Mesenchymal stem cell (in vitro differentiated cells and primary cell): ENCODE results near the gene ARHGAP24.

Source experiments
- DNase-seq: peaks from one replicate; pipeline ENCODE4 v3.0.0-alpha.2; 2013
- H2AFZ ChIP-seq: one replicate; pipeline ENCODE4 v1.6.1; 2013; ENCODE audit warnings: low read depth, mild to moderate bottlenecking, control low read depth, inconsistent platforms, low read length, moderate library complexity
- H2AK5ac ChIP-seq: 2 replicates; pipeline ENCODE4 v1.6.1; 2013; ENCODE audit warnings: low read length, moderate library complexity, mild to moderate bottlenecking, inconsistent platforms; ENCODE audit not compliant: severe bottlenecking
- H2BK120ac ChIP-seq: one replicate; pipeline ENCODE4 v1.6.1; 2013; ENCODE audit warnings: low read depth, mild to moderate bottlenecking, inconsistent platforms, low read length, moderate library complexity
- H2BK12ac ChIP-seq, 2 experiments: one replicate each; pipeline ENCODE4 v1.6.1; 2013; ENCODE audit warnings: inconsistent platforms in 2 of 2, low read length in 2 of 2, mild to moderate bottlenecking in 2 of 2, moderate library complexity in 2 of 2, control low read depth in 1 of 2
- H2BK15ac ChIP-seq: one replicate; pipeline ENCODE4 v1.6.1; 2013; ENCODE audit warnings: mild to moderate bottlenecking, low read depth, inconsistent platforms; ENCODE audit not compliant: poor library complexity, severe bottlenecking
- H2BK5ac ChIP-seq: 2 replicates; pipeline ENCODE4 v1.6.1; 2013; ENCODE audit warnings: low read depth, mild to moderate bottlenecking, low read length, control low read depth, inconsistent platforms; ENCODE audit not compliant: poor library complexity, severe bottlenecking
- H3K14ac ChIP-seq, 2 experiments: one replicate each; pipeline ENCODE4 v1.6.1; 2013; ENCODE audit warnings: inconsistent platforms in 2 of 2, low read length in 2 of 2, control low read depth in 1 of 2, mild to moderate bottlenecking in 1 of 2, moderate library complexity in 1 of 2
- H3K18ac ChIP-seq, 2 experiments: one replicate each; pipeline ENCODE4 v1.6.1; 2013; ENCODE audit warnings: inconsistent platforms in 2 of 2, low read length in 2 of 2, control low read depth in 1 of 2, low read depth in 1 of 2, mild to moderate bottlenecking in 1 of 2
- H3K23ac ChIP-seq, 2 experiments: one replicate each; pipeline ENCODE4 v1.6.1; 2013; ENCODE audit warnings: inconsistent platforms in 2 of 2, low read length in 2 of 2, mild to moderate bottlenecking in 2 of 2, moderate library complexity in 2 of 2, control low read depth in 1 of 2
- H3K27ac ChIP-seq: 2 replicates; pipeline ENCODE4 v1.5.1; 2013; ENCODE audit warnings: mild to moderate bottlenecking, moderate library complexity, low read length, control low read depth, inconsistent platforms; ENCODE audit not compliant: poor library complexity, severe bottlenecking
- H3K27me3 ChIP-seq, 2 experiments: 2 replicates each; pipeline versions ENCODE4 v1.6.1 to v1.7.0; 2013; ENCODE audit warnings: low read length in 2 of 2, mild to moderate bottlenecking in 2 of 2, moderate library complexity in 2 of 2, control low read depth in 1 of 2, inconsistent platforms in 1 of 2; ENCODE audit not compliant: control insufficient read depth in 1 of 2, insufficient read depth in 1 of 2
- H3K36me3 ChIP-seq, 2 experiments: 2 replicates each; pipeline versions ENCODE4 v1.6.1 to v1.7.0; 2013; ENCODE audit warnings: low read length in 2 of 2, control low read depth in 1 of 2, inconsistent platforms in 1 of 2, low read depth in 1 of 2, mild to moderate bottlenecking in 1 of 2; ENCODE audit not compliant: insufficient read depth in 2 of 2, control insufficient read depth in 1 of 2
- H3K4ac ChIP-seq, 2 experiments: one replicate each; pipeline ENCODE4 v1.6.1; 2013; ENCODE audit warnings: inconsistent platforms in 2 of 2, low read length in 2 of 2, mild to moderate bottlenecking in 2 of 2, moderate library complexity in 2 of 2, control low read depth in 1 of 2, low read depth in 1 of 2
- H3K4me1 ChIP-seq: 2 replicates; pipeline ENCODE4 v1.6.1; 2013; ENCODE audit warnings: low read depth, low read length, control low read depth; ENCODE audit not compliant: control insufficient read depth, insufficient read depth
- H3K4me2 ChIP-seq: 2 replicates; pipeline ENCODE4 v1.6.1; 2013; ENCODE audit warnings: low read length, mild to moderate bottlenecking, inconsistent platforms; ENCODE audit not compliant: poor library complexity, severe bottlenecking
- H3K4me3 ChIP-seq, 2 experiments: 2 replicates each; pipeline versions ENCODE4 v1.5.1 to v1.7.0; 2013; ENCODE audit warnings: low read length in 2 of 2, mild to moderate bottlenecking in 2 of 2, control low read depth in 1 of 2, low read depth in 1 of 2; ENCODE audit not compliant: insufficient read depth in 1 of 2
- H3K79me1 ChIP-seq: replicated peaks from 2 replicates; pipeline ENCODE4 v1.6.1; 2013; ENCODE audit warnings: mild to moderate bottlenecking, control low read depth, low read length, inconsistent platforms; ENCODE audit not compliant: poor library complexity, severe bottlenecking
- H3K9ac ChIP-seq: 2 replicates; pipeline ENCODE4 v1.7.0; 2013; ENCODE audit warnings: mild to moderate bottlenecking, low read length, moderate library complexity
- H3K9me3 ChIP-seq: 2 replicates; pipeline ENCODE4 v1.7.0; 2013; ENCODE audit warnings: mild to moderate bottlenecking, low read length; ENCODE audit not compliant: control insufficient read depth
- H4K8ac ChIP-seq: one replicate; pipeline ENCODE4 v1.6.1; 2013; ENCODE audit warnings: inconsistent platforms, mild to moderate bottlenecking, low read length, moderate library complexity
- H4K91ac ChIP-seq: one replicate; pipeline ENCODE4 v1.6.1; 2013; ENCODE audit warnings: mild to moderate bottlenecking, low read length, inconsistent platforms
- WGBS: methylation state at CpG from one replicate; pipeline ENCODE4 v1.1.7; 2013; ENCODE audit warnings: mixed read lengths; 5-methylcytosine and 5-hydroxymethylcytosine counted together

Gene ARHGAP24

GRCh38 chr4:85769009-85769408 lies 294.1 kb downstream of the ARHGAP24 start:
- H3K27ac ChIP-seq = no peak overlapping the region
- no peaks in the 10 kb centered on the region for H3K36me3 ChIP-seq
- no peak overlapping the region for H2AK5ac ChIP-seq
- no peak overlapping the region for H2BK120ac ChIP-seq
- no peaks in the 10 kb centered on the region for H3K9me3 ChIP-seq
- H3K4me3 ChIP-seq = no peak overlapping the region
- no peak overlapping the region for H2BK15ac ChIP-seq
- no peak overlapping the region for H2BK12ac ChIP-seq
- WGBS = 90% methylated on average over 2 of the region's 2 CpGs
- H3K4me1 ChIP-seq = no peaks in the 10 kb centered on the region
- no peak for DNase-seq
- no peak overlapping the region for H3K14ac ChIP-seq
- no peaks in the 10 kb centered on the region for H3K79me1 ChIP-seq
- H3K4ac ChIP-seq = no peak overlapping the region
- no peak overlapping the region for H3K23ac ChIP-seq
- H3K18ac ChIP-seq = no peak overlapping the region
- H2BK5ac ChIP-seq = no peak overlapping the region
- H3K4me2 ChIP-seq = no peak overlapping the region
- no peak overlapping the region for H4K91ac ChIP-seq
- no peak overlapping the region for H2AFZ ChIP-seq
- H3K27me3 ChIP-seq = no peaks in the 10 kb centered on the region
- H3K9ac ChIP-seq = no peak overlapping the region
- no peak overlapping the region for H4K8ac ChIP-seq

GRCh38 chr4:85772470-85772869 lies 297.5 kb downstream of the ARHGAP24 start:
- H2BK12ac ChIP-seq = no peak overlapping the region
- H2BK15ac ChIP-seq = no peak overlapping the region
- H3K9ac ChIP-seq = no peak overlapping the region
- 100% methylated on average over 1 of the region's 1 CpG for WGBS
- no peak overlapping the region for H3K4me2 ChIP-seq
- H2BK5ac ChIP-seq = no peak overlapping the region
- DNase-seq = no peak
- no peak overlapping the region for H3K14ac ChIP-seq
- H3K4ac ChIP-seq = no peak overlapping the region
- H2AK5ac ChIP-seq = no peak overlapping the region
- H3K9me3 ChIP-seq = no peaks in the 10 kb centered on the region
- H3K4me3 ChIP-seq = no peak overlapping the region
- no peak overlapping the region for H3K27ac ChIP-seq
- no peaks in the 10 kb centered on the region for H3K79me1 ChIP-seq
- H3K27me3 ChIP-seq = no peaks in the 10 kb centered on the region
- H3K23ac ChIP-seq = no peak overlapping the region
- no peaks in the 10 kb centered on the region for H3K4me1 ChIP-seq
- H4K8ac ChIP-seq = no peak overlapping the region
- no peak overlapping the region for H2BK120ac ChIP-seq
- no peak overlapping the region for H4K91ac ChIP-seq
- H2AFZ ChIP-seq = no peak overlapping the region
- no peak overlapping the region for H3K18ac ChIP-seq
- no peaks in the 10 kb centered on the region for H3K36me3 ChIP-seq

- H3K4me2 ChIP-seq = no peak overlapping the region
- no peak overlapping the region for H3K18ac ChIP-seq
- H3K27ac ChIP-seq = no peak overlapping the region
- no peaks in the 10 kb centered on the region for H3K36me3 ChIP-seq
- no peak overlapping the region for H3K4ac ChIP-seq
- no peak overlapping the region for H2BK12ac ChIP-seq
- no peak overlapping the region for H2AK5ac ChIP-seq
- no peak overlapping the region for H3K9ac ChIP-seq
- DNase-seq = no peak
- H3K9me3 ChIP-seq = no peaks in the 10 kb centered on the region
- H3K4me3 ChIP-seq = no peak overlapping the region
- no peak overlapping the region for H2BK120ac ChIP-seq
- no peak overlapping the region for H3K14ac ChIP-seq
- H4K8ac ChIP-seq = no peak overlapping the region
- H3K4me1 ChIP-seq = no peaks in the 10 kb centered on the region
- WGBS = no CpG with 5 or more reads among the region's 1 CpG
- H3K79me1 ChIP-seq = no peaks in the 10 kb centered on the region
- H3K27me3 ChIP-seq = no peaks in the 10 kb centered on the region
- no peak overlapping the region for H3K23ac ChIP-seq
- no peak overlapping the region for H4K91ac ChIP-seq
- H2AFZ ChIP-seq = no peak overlapping the region
- no peak overlapping the region for H2BK15ac ChIP-seq
- no peak overlapping the region for H2BK5ac ChIP-seq
Measured at GRCh38 chr4:85773372-85773771, 298.4 kb downstream of the ARHGAP24 start.

GRCh38 chr4:85774000-85774399 lies 299.1 kb downstream of the ARHGAP24 start:
- H3K9me3 ChIP-seq = no peaks in the 10 kb centered on the region
- H2BK5ac ChIP-seq = no peak overlapping the region
- H4K91ac ChIP-seq = no peak overlapping the region
- H3K36me3 ChIP-seq = no peaks in the 10 kb centered on the region
- H3K23ac ChIP-seq = no peak overlapping the region
- H3K27me3 ChIP-seq = no peaks in the 10 kb centered on the region
- 60% methylated on average over 1 of the region's 1 CpG for WGBS
- H4K8ac ChIP-seq = peak overlapping the region; percentile 12
- H3K79me1 ChIP-seq = no peaks in the 10 kb centered on the region
- no peak overlapping the region for H2BK15ac ChIP-seq
- no peak overlapping the region for H3K9ac ChIP-seq
- H3K4me1 ChIP-seq = no peaks in the 10 kb centered on the region
- H2AFZ ChIP-seq = no peak overlapping the region
- H3K14ac ChIP-seq = no peak overlapping the region
- no peak overlapping the region for H3K4me2 ChIP-seq
- DNase-seq = no peak
- no peak overlapping the region for H2BK12ac ChIP-seq
- peak overlapping the region; percentile 1 to 22 for H3K4ac ChIP-seq
- H2AK5ac ChIP-seq = no peak overlapping the region
- no peak overlapping the region for H3K4me3 ChIP-seq
- H2BK120ac ChIP-seq = no peak overlapping the region
- H3K27ac ChIP-seq = no peak overlapping the region
- peak overlapping the region in 1 of 2 experiments; percentile 64 for H3K18ac ChIP-seq
